ENCODE results near the gene USP22. TPM values are rescaled to one million over a fixed set of nuclear protein-coding genes. Genes with fewer than 3 reads are reported as not detected.

Gene USP22
- total and polyA plus RNA-seq, 8 donors = 22.7 to 102 (median 75.5) TPM

DNA sequence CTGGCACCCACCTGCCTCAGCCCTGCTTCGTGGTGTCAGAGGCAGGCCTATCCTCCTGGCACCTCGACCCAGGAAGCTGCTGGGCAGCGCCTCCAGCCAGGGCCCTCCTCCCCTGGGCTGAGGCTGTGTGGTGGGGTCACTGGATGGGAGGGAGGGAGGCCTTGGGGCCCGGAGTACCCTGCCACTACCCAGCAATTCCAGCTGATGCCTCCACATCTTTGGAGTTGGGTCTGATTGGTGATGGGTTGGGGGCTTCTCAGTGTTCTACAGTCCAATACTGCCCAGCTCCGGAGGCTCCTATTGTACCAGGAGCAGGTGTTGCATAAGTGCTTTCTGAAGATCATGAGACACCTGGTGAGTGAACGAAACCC, 48.0 kb downstream of the USP22 start:
- 82 to 91% methylated on average over 6 of the region's 6 CpGs for WGBS, 2 donors
- no peak overlapping the region for H3K27ac ChIP-seq
- FAIRE-seq (no peak), DNase-seq (no peak), ATAC-seq (no peak)
- H3K36me3 ChIP-seq = peaks cover 0 to 6% (median 0%) of the 10 kb centered on the region in 3 donors
- no peaks in the 10 kb centered on the region for H3K4me1 ChIP-seq
- H3K4me3 ChIP-seq = no peak overlapping the region
- TF ChIP-seq CTCF (IDR thresholded peaks at IDR 0.05) = no peak
- H3K9me3 ChIP-seq = no peaks in the 10 kb centered on the region
- intact Hi-C loops (cut with DNase I) = loop anchor here in 1 of 3 donors (5.0 kb wide), 2 partner anchors 43 to 52 kb away; no protein-coding TSS in a partner anchor
- H3K27me3 ChIP-seq = no peaks in the 10 kb centered on the region

DNA sequence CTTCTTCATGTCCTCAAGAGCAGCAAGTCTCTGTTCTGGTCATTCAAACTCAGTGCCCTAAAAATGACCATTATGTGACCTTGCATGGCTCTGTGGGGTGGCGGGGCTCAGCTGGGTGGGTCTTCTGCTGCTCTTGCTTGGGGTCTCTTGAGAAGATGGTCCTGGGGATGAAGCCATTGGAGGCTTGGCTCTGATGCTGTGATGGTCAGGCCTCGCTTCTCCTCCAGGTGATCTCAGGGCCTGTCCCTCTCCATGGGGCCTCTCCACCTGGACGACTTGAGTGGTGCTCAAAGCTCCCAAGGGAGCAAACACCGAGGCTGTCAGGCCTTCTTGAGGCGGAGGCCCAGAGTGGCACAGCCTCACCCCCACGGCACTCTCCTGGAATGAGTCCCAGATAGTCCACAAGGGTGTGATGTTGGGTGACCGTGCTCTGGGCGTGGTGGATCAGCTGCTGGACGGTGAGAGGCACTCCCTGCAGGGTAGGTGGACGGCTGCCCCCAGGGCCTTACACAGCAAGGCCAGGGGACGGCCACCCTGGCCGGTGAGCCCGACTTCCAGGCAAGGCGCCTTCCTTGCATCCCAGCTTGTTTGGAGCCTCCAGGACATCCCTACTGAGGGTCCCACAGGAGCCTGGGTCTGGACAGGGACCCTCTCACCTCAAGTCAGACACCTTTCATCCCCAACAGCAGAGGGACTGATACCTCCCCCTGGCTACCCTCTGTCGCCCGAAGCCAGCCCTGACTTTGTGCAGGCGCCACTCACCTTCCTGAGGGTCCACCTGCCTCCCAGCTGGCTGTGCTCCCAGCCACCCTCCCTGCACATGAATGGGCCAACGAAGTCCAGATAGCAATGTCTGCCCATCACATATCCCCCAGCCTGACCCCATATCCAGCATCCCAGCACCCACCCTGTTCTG, 48.7 kb downstream of the USP22 start:
- ATAC-seq = no peak
- Histone ChIP-seq H3K27me3 (no peaks in the 10 kb centered on the region), H3K4me3 (no peak overlapping the region), H3K27ac (no peak overlapping the region), H3K9me3 (no peaks in the 10 kb centered on the region), H3K4me1 (no peaks in the 10 kb centered on the region), H3K36me3 (no peaks in the 10 kb centered on the region)
- peak in 2 of 6 donors; percentile 55 to 66 for DNase-seq
- intact Hi-C loops (cut with DNase I) = loop anchor here in 1 of 3 donors (5.0 kb wide), 1 partner anchor 52 kb away; no protein-coding TSS in a partner anchor
- FAIRE-seq = no peak
- no peak for TF ChIP-seq CTCF (IDR thresholded peaks at IDR 0.05)
- 93 to 95% methylated on average over 18 of the region's 18 CpGs for WGBS, 2 donors

GRCh38 chr17:20992987-20993862, 49.6 kb downstream of the USP22 start:
- intact Hi-C loops (cut with DNase I) = loop anchor here in 1 of 3 donors (5.0 kb wide), 1 partner anchor 51 kb away; no protein-coding TSS in a partner anchor
- no peak for FAIRE-seq
- H3K4me3 ChIP-seq = no peak overlapping the region

GRCh38 chr17:20992416-20992815, 50.4 kb downstream of the USP22 start:
- ATAC-seq = no peak
- Histone ChIP-seq H3K4me3 (no peak overlapping the region), H3K27me3 (no peaks in the 10 kb centered on the region), H3K27ac (no peak overlapping the region), H3K4me1 (no peaks in the 10 kb centered on the region), H3K36me3 (no peaks in the 10 kb centered on the region), H3K9me3 (no peaks in the 10 kb centered on the region)
- DNase-seq = peak in 2 of 6 donors; percentile 37 to 64
- no peak for TF ChIP-seq CTCF (IDR thresholded peaks at IDR 0.05)
- FAIRE-seq = no peak
- intact Hi-C loops (cut with DNase I) = loop anchor here in 1 of 3 donors (5.0 kb wide), 1 partner anchor 50 kb away; no protein-coding TSS in a partner anchor
- WGBS, 2 donors = 47 to 66% methylated on average over 12 of the region's 12 CpGs

More at GRCh38 chr17:20992987-20993862, 49.6 kb downstream of the USP22 start:
- H3K9me3 ChIP-seq = no peaks in the 10 kb centered on the region
- no peaks in the 10 kb centered on the region for H3K36me3 ChIP-seq
- WGBS, 2 donors = 55 to 56% methylated on average over 17 of the region's 17 CpGs
- DNase-seq (peak; percentile 54 to 84 (median 78)), ATAC-seq (peak; percentile 80 to 96 (median 88))
- no peaks in the 10 kb centered on the region for H3K4me1 ChIP-seq
- H3K27me3 ChIP-seq = no peaks in the 10 kb centered on the region
- H3K27ac ChIP-seq = no peak overlapping the region
- peak; percentile 80 to 95 (median 89) for TF ChIP-seq CTCF (IDR thresholded peaks at IDR 0.05)

Measured in pancreas (tissue), 10 donors.